Endodermal cell (in vitro differentiated cells): ENCODE measurements around the gene NEMP1. TPM values are rescaled to one million over a fixed set of nuclear protein-coding genes. Genes with fewer than 3 reads are reported as not detected.

Experiments
- DNase-seq: peaks from one replicate; pipeline ENCODE4 v3.0.0-alpha.2; 2017
- H3K27ac ChIP-seq: 2 replicates; pipeline ENCODE4 v1.5.1; 2013; ENCODE audit warnings: mild to moderate bottlenecking, low read depth, low read length, moderate library complexity
- H3K27me3 ChIP-seq: 2 replicates; pipeline ENCODE4 v1.6.1; 2013; ENCODE audit warnings: mild to moderate bottlenecking, low read length, moderate library complexity; ENCODE audit not compliant: insufficient read depth, control insufficient read depth, poor library complexity, severe bottlenecking
- H3K36me3 ChIP-seq: 2 replicates; pipeline ENCODE4 v1.7.0; 2013; ENCODE audit warnings: mild to moderate bottlenecking, low read length, moderate library complexity; ENCODE audit not compliant: control insufficient read depth, insufficient read depth
- H3K4me1 ChIP-seq: one replicate; pipeline ENCODE4 v1.7.0; 2013; ENCODE audit warnings: low read length; ENCODE audit not compliant: control insufficient read depth, insufficient read depth
- H3K4me3 ChIP-seq: 2 replicates; pipeline ENCODE4 v1.5.1; 2013; ENCODE audit warnings: mild to moderate bottlenecking, low read length, moderate library complexity
- H3K9ac ChIP-seq: 2 replicates; pipeline ENCODE4 v1.6.1; 2013; ENCODE audit warnings: mild to moderate bottlenecking, low read length, moderate library complexity; ENCODE audit not compliant: poor library complexity, severe bottlenecking; ENCODE audit errors: extremely low read depth
- H3K9me3 ChIP-seq: 2 replicates; pipeline ENCODE4 v1.6.1; 2013; ENCODE audit warnings: mild to moderate bottlenecking, low read length, moderate library complexity; ENCODE audit not compliant: control insufficient read depth
- H3K27ac Mint-ChIP-seq: 2 replicates; pipeline ENCODE4 v1.8.0; 2020; ENCODE audit warnings: mixed read lengths
- H3K27me3 Mint-ChIP-seq: 2 replicates; pipeline ENCODE4 v1.8.0; 2021; ENCODE audit warnings: mild to moderate bottlenecking, mixed read lengths; ENCODE audit not compliant: insufficient read depth
- H3K36me3 Mint-ChIP-seq: 2 replicates; pipeline ENCODE4 v1.8.0; 2020; ENCODE audit warnings: low read depth, mixed read lengths
- H3K4me1 Mint-ChIP-seq: 2 replicates; pipeline ENCODE4 v1.8.0; 2020; ENCODE audit warnings: mixed read lengths
- H3K4me3 Mint-ChIP-seq: 2 replicates; pipeline ENCODE4 v1.8.0; 2020; ENCODE audit warnings: mild to moderate bottlenecking, moderate library complexity, mixed read lengths
- H3K9me3 Mint-ChIP-seq: 2 replicates; pipeline ENCODE4 v1.8.0; 2020; ENCODE audit warnings: mild to moderate bottlenecking, mixed read lengths
- WGBS, 2 experiments: methylation state at CpG; one replicate each; pipeline versions ENCODE4 v1.1.5 to v1.1.7; 2013; ENCODE audit warnings: missing lambda C conversion rate in 2 of 2, mixed read lengths in 1 of 2; ENCODE audit not compliant: insufficient coverage in 1 of 2, insufficient read length in 1 of 2; 5-methylcytosine and 5-hydroxymethylcytosine counted together
- total RNA-seq, 2 donors: library from RNA; stranded (reverse); fragmentation: NEBNext Ultra II Directional in 1 of 2; extraction: Animal tissue kit (Norgen Biotek cat#: 25700) in 1 of 2; gene quantifications; 2 replicates in 1 of 2; 3 replicates in 1 of 2; pipeline ENCODE4 v1.2.1, GENCODE V29; 2021
- TF ChIP-seq, protein P1 (sequence below): fragments of 200-600 bp; sonication (generic); conservative IDR thresholded peaks from 2 replicates; pipeline ENCODE4 v1.5.0; 2021; ENCODE audit warnings: antibody characterized with exemption, mild to moderate bottlenecking

The NEMP1 gene
- total RNA-seq, 2 donors from 2014 or later = 36.3 to 52.6 TPM

- no peak overlapping the region for H3K9ac ChIP-seq
- DNase-seq = no peak
- Mint-ChIP-seq H3K9me3 (no peaks in the 10 kb centered on the region), H3K4me3 (no peak overlapping the region), H3K36me3 (no peaks in the 10 kb centered on the region), H3K4me1 (peaks cover 12% of the 10 kb centered on the region), H3K27me3 (peaks cover 6% of the 10 kb centered on the region), H3K27ac (no peak overlapping the region)
- no peak overlapping the region for H3K4me3 ChIP-seq
- H3K36me3 ChIP-seq = no peaks in the 10 kb centered on the region
- H3K27me3 ChIP-seq = peaks cover 12% of the 10 kb centered on the region
- TF ChIP-seq, protein P1, sequence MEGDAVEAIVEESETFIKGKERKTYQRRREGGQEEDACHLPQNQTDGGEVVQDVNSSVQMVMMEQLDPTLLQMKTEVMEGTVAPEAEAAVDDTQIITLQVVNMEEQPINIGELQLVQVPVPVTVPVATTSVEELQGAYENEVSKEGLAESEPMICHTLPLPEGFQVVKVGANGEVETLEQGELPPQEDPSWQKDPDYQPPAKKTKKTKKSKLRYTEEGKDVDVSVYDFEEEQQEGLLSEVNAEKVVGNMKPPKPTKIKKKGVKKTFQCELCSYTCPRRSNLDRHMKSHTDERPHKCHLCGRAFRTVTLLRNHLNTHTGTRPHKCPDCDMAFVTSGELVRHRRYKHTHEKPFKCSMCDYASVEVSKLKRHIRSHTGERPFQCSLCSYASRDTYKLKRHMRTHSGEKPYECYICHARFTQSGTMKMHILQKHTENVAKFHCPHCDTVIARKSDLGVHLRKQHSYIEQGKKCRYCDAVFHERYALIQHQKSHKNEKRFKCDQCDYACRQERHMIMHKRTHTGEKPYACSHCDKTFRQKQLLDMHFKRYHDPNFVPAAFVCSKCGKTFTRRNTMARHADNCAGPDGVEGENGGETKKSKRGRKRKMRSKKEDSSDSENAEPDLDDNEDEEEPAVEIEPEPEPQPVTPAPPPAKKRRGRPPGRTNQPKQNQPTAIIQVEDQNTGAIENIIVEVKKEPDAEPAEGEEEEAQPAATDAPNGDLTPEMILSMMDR = no peak
- H3K9me3 ChIP-seq = no peaks in the 10 kb centered on the region
- H3K27ac ChIP-seq = no peak overlapping the region
- no peaks in the 10 kb centered on the region for H3K4me1 ChIP-seq
- WGBS, 2 experiments = 78 to 85% methylated on average over 4 of the region's 4 CpGs
Observed at GRCh38 chr12:57010627-57011247, 67.9 kb downstream of the NEMP1 start.

DNA sequence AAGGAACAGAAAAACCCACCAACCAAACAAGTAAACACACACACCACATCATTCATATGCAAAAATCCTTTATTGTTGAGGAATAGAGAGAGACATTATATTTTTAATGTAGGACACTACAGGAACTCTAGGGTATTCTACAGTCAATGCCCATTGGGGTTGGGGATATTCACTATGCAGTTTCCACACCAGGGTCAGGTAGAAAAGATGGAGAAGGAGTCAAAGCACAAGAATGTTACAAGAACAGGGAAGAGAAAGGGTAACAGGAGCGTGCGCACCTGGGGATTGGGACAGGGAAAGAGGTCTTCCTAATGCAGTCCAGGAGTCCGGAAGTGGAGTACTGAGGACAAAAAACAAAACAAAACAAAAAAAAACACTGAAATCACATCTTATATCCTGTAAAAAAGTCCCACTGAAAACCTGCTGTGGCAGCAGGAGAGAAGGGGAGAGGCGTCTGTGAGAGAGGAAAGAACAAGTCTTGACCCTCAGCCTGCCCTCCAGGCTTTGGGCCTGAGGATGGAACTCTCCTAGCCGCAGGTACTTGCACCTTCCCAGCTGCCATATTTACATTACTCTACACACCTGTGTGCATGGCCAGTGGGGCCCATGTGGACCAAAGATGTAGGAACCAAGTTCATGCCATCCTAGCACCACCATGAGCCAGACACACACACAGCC lies 68.5 kb downstream of the NEMP1 start:
- WGBS, 2 experiments = 90% methylated on average over 5 of the region's 5 CpGs; no CpG with 5 or more reads in 1 of the 2 experiments
- Mint-ChIP-seq H3K9me3 (no peaks in the 10 kb centered on the region), H3K27ac (no peak overlapping the region), H3K4me1 (peaks cover 18% of the 10 kb centered on the region), H3K4me3 (no peak overlapping the region), H3K27me3 (peaks cover 6% of the 10 kb centered on the region), H3K36me3 (no peaks in the 10 kb centered on the region)
- Histone ChIP-seq H3K36me3 (no peaks in the 10 kb centered on the region), H3K4me1 (no peaks in the 10 kb centered on the region), H3K4me3 (no peak overlapping the region), H3K9ac (no peak overlapping the region), H3K27ac (no peak overlapping the region), H3K27me3 (peaks cover 12% of the 10 kb centered on the region), H3K9me3 (no peaks in the 10 kb centered on the region)
- TF ChIP-seq, protein P1 = no peak
- DNase-seq = no peak

DNA sequence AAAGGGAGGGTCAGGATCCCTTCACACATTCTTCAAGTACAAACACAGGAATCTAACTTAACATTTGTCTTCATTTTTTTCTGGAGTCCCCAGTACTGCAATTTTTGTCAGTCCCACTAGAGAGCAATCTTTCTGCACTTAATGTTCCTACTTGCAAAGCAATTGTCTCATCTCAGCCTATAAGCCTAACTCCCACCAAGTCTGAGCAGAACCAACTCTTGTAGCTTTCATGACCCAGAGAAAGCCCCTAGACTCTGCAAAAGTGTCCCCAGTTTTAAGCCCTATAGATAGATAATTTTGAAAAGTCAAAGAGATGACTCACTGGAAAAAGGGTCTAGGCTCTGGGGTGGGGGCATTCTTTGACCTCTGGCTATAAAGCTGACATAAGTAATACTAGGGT lies 70.4 kb downstream of the NEMP1 start:
- Histone ChIP-seq H3K27me3 (no peaks in the 10 kb centered on the region), H3K4me1 (no peaks in the 10 kb centered on the region), H3K4me3 (no peak overlapping the region), H3K27ac (no peak overlapping the region), H3K9ac (no peak overlapping the region), H3K36me3 (peaks cover 17% of the 10 kb centered on the region), H3K9me3 (no peaks in the 10 kb centered on the region)
- Mint-ChIP-seq H3K9me3 (no peaks in the 10 kb centered on the region), H3K27me3 (no peaks in the 10 kb centered on the region), H3K27ac (no peak overlapping the region), H3K4me3 (no peak overlapping the region), H3K36me3 (peaks cover 12% of the 10 kb centered on the region), H3K4me1 (peaks cover 22% of the 10 kb centered on the region)
- TF ChIP-seq, protein P1 = peak; percentile 70
- no peak for DNase-seq
